ENCODE measurements around the gene HEPHL1.

Gene HEPHL1

GRCh38 chr11:94128291-94128745 is 107.2 kb downstream of the HEPHL1 start:
- Histone ChIP-seq H3K4me3 (peak overlapping the region; percentile 83 to 97), H3K36me3 (no peaks in the 10 kb centered on the region), H3K27ac (peak overlapping the region; percentile 86 to 95), H3K4me1 (peaks cover 0 to 48% (median 29%) of the 10 kb centered on the region in 4 donors), H3K27me3 (no peaks in the 10 kb centered on the region), H3K9me3 (no peaks in the 10 kb centered on the region)
- intact Hi-C loops (cut with DNase I; ENCODE audit: low total_unique reads) = no loop called here
- TF ChIP-seq, protein P1, sequence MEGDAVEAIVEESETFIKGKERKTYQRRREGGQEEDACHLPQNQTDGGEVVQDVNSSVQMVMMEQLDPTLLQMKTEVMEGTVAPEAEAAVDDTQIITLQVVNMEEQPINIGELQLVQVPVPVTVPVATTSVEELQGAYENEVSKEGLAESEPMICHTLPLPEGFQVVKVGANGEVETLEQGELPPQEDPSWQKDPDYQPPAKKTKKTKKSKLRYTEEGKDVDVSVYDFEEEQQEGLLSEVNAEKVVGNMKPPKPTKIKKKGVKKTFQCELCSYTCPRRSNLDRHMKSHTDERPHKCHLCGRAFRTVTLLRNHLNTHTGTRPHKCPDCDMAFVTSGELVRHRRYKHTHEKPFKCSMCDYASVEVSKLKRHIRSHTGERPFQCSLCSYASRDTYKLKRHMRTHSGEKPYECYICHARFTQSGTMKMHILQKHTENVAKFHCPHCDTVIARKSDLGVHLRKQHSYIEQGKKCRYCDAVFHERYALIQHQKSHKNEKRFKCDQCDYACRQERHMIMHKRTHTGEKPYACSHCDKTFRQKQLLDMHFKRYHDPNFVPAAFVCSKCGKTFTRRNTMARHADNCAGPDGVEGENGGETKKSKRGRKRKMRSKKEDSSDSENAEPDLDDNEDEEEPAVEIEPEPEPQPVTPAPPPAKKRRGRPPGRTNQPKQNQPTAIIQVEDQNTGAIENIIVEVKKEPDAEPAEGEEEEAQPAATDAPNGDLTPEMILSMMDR (IDR thresholded peaks at IDR 0.05) = no peak
- DNase-seq = peak in 1 of 2 donors; percentile 76

GRCh38 chr11:94128746-94129511 is 107.8 kb downstream of the HEPHL1 start, which contains the start of gene PANX1:
TSS of gene PANX1 (plus strand) at chr11:94128841. CDS start at chr11:94129313, 472 bp downstream.
- Histone ChIP-seq H3K9me3 (no peaks in the 10 kb centered on the region), H3K4me3 (peak within 1 kb of the TSS; percentile 83 to 97), H3K36me3 (no peaks in the 10 kb centered on the region), H3K27me3 (no peaks in the 10 kb centered on the region), H3K4me1 (peaks cover 0 to 54% (median 35%) of the 10 kb centered on the region in 4 donors), H3K27ac (peak within 1 kb of the TSS; percentile 86 to 95)
- TF ChIP-seq, protein P1 (IDR thresholded peaks at IDR 0.05) = no peak
- peak; percentile 76 to 87 for DNase-seq
- intact Hi-C loops (cut with DNase I; ENCODE audit: low total_unique reads) = no loop called here

- Histone ChIP-seq H3K27me3 (no peaks in the 10 kb centered on the region), H3K27ac (peak overlapping the region; percentile 86 to 95), H3K4me1 (peaks cover under 1 to 62% (median 41%) of the 10 kb centered on the region in 4 donors), H3K4me3 (peak overlapping the region; percentile 83 to 97), H3K9me3 (no peaks in the 10 kb centered on the region), H3K36me3 (no peaks in the 10 kb centered on the region)
- TF ChIP-seq, protein P1 (IDR thresholded peaks at IDR 0.05) = no peak
- intact Hi-C loops (cut with DNase I; ENCODE audit: low total_unique reads) = no loop called here
- DNase-seq = no peak
These were observed 108.6 kb downstream of the HEPHL1 start for GRCh38 chr11:94129512-94130297.

- intact Hi-C loops (cut with DNase I; ENCODE audit: low total_unique reads) = no loop called here
- peak in 1 of 2 donors; percentile 71 for DNase-seq
- peaks cover 8 to 69% (median 48%) of the 10 kb centered on the region in 4 donors for H3K4me1 ChIP-seq
- H3K36me3 ChIP-seq = no peaks in the 10 kb centered on the region
- H3K4me3 ChIP-seq = peak overlapping the region; percentile 83 to 97
- H3K27ac ChIP-seq = peak overlapping the region; percentile 86 to 95
- no peaks in the 10 kb centered on the region for H3K9me3 ChIP-seq
- TF ChIP-seq, protein P1 (IDR thresholded peaks at IDR 0.05) = no peak
- H3K27me3 ChIP-seq = no peaks in the 10 kb centered on the region
These were observed 109.3 kb downstream of the HEPHL1 start for GRCh38 chr11:94130298-94131046.

- H3K27ac ChIP-seq = peak overlapping the region; percentile 86 to 95
- no peaks in the 10 kb centered on the region for H3K9me3 ChIP-seq
- H3K27me3 ChIP-seq = no peaks in the 10 kb centered on the region
- DNase-seq = no peak
- H3K4me3 ChIP-seq = peak overlapping the region; percentile 83 to 97
- peaks cover 9 to 76% (median 55%) of the 10 kb centered on the region in 4 donors for H3K4me1 ChIP-seq
- TF ChIP-seq, protein P1 (IDR thresholded peaks at IDR 0.05) = no peak
- no peaks in the 10 kb centered on the region for H3K36me3 ChIP-seq
- intact Hi-C loops (cut with DNase I; ENCODE audit: low total_unique reads) = no loop called here
These were observed 110.0 kb downstream of the HEPHL1 start for GRCh38 chr11:94131047-94131717.
